Measurements from ENCODE around the gene RPTOR. TPM values are rescaled to one million over a fixed set of nuclear protein-coding genes. Genes with fewer than 3 reads are reported as not detected.

The RPTOR gene
- total RNA-seq, 1 donor from 2014 or later, result 66.7 TPM

- H3K36me3 Mint-ChIP-seq (ENCODE audit: low read depth), result peaks cover 31% of the 10 kb centered on the region
- peaks cover 60% of the 10 kb centered on the region for H3K4me1 Mint-ChIP-seq (ENCODE audit: low read depth)
- H3K27ac Mint-ChIP-seq, result peak overlapping the region; percentile 5
- H3K4me3 Mint-ChIP-seq, result no peak overlapping the region
- intact Hi-C loops (cut with micrococcal nuclease), result no loop called here
- H3K27me3 Mint-ChIP-seq (ENCODE audit: insufficient read depth), result no peaks in the 10 kb centered on the region
- H3K9me3 Mint-ChIP-seq, result no peaks in the 10 kb centered on the region
- no peak for DNase-seq (ENCODE audit: low spot score)
Observed at GRCh38 chr17:80682372-80682771, 137.7 kb downstream of the RPTOR start.

- Mint-ChIP-seq H3K27ac (no peak overlapping the region), H3K4me3 (no peak overlapping the region), H3K27me3 (ENCODE audit: insufficient read depth) (no peaks in the 10 kb centered on the region), H3K36me3 (ENCODE audit: low read depth) (peaks cover 27% of the 10 kb centered on the region), H3K4me1 (ENCODE audit: low read depth) (peaks cover 53% of the 10 kb centered on the region), H3K9me3 (no peaks in the 10 kb centered on the region)
- intact Hi-C loops (cut with micrococcal nuclease), result no loop called here
- no peak for DNase-seq (ENCODE audit: low spot score)
Observed at GRCh38 chr17:80683625-80684104, 139.0 kb downstream of the RPTOR start.

- intact Hi-C loops (cut with micrococcal nuclease), result no loop called here
- Mint-ChIP-seq H3K27ac (peak overlapping the region; percentile 31), H3K9me3 (no peaks in the 10 kb centered on the region), H3K4me3 (no peak overlapping the region), H3K27me3 (ENCODE audit: insufficient read depth) (no peaks in the 10 kb centered on the region), H3K4me1 (ENCODE audit: low read depth) (peaks cover 51% of the 10 kb centered on the region), H3K36me3 (ENCODE audit: low read depth) (peaks cover 32% of the 10 kb centered on the region)
- DNase-seq (ENCODE audit: low spot score), result no peak
Observed at GRCh38 chr17:80687839-80688238, 143.2 kb downstream of the RPTOR start.

GRCh38 chr17:80689129-80689619, 144.5 kb downstream of the RPTOR start:
- Mint-ChIP-seq H3K4me1 (ENCODE audit: low read depth) (peaks cover 42% of the 10 kb centered on the region), H3K4me3 (no peak overlapping the region), H3K27ac (no peak overlapping the region), H3K27me3 (ENCODE audit: insufficient read depth) (no peaks in the 10 kb centered on the region), H3K36me3 (ENCODE audit: low read depth) (peaks cover 26% of the 10 kb centered on the region), H3K9me3 (no peaks in the 10 kb centered on the region)
- DNase-seq (ENCODE audit: low spot score), result no peak
- intact Hi-C loops (cut with micrococcal nuclease), result no loop called here

GRCh38 chr17:80691784-80692183, 147.1 kb downstream of the RPTOR start:
- Mint-ChIP-seq H3K27me3 (ENCODE audit: insufficient read depth) (no peaks in the 10 kb centered on the region), H3K27ac (no peak overlapping the region), H3K4me1 (ENCODE audit: low read depth) (peaks cover 64% of the 10 kb centered on the region), H3K9me3 (no peaks in the 10 kb centered on the region), H3K4me3 (no peak overlapping the region), H3K36me3 (ENCODE audit: low read depth) (peaks cover 18% of the 10 kb centered on the region)
- intact Hi-C loops (cut with micrococcal nuclease), result no loop called here
- no peak for DNase-seq (ENCODE audit: low spot score)

GRCh38 chr17:80692931-80693467, 148.4 kb downstream of the RPTOR start:
- intact Hi-C loops (cut with micrococcal nuclease), result no loop called here
- H3K4me1 Mint-ChIP-seq (ENCODE audit: low read depth), result peaks cover 68% of the 10 kb centered on the region
- peaks cover 18% of the 10 kb centered on the region for H3K36me3 Mint-ChIP-seq (ENCODE audit: low read depth)
- no peak overlapping the region for H3K4me3 Mint-ChIP-seq
- no peaks in the 10 kb centered on the region for H3K27me3 Mint-ChIP-seq (ENCODE audit: insufficient read depth)
- H3K27ac Mint-ChIP-seq, result no peak overlapping the region
- DNase-seq (ENCODE audit: low spot score), result no peak
- H3K9me3 Mint-ChIP-seq, result no peaks in the 10 kb centered on the region

- peaks cover 64% of the 10 kb centered on the region for H3K4me1 Mint-ChIP-seq (ENCODE audit: low read depth)
Observed at GRCh38 chr17:80693511-80693910, 148.9 kb downstream of the RPTOR start.

GRCh38 chr17:80694085-80694991, 149.7 kb downstream of the RPTOR start:
- Mint-ChIP-seq H3K4me1 (ENCODE audit: low read depth) (peaks cover 61% of the 10 kb centered on the region), H3K36me3 (ENCODE audit: low read depth) (peaks cover 12% of the 10 kb centered on the region), H3K27me3 (ENCODE audit: insufficient read depth) (no peaks in the 10 kb centered on the region), H3K27ac (peak overlapping the region; percentile 26), H3K9me3 (no peaks in the 10 kb centered on the region), H3K4me3 (no peak overlapping the region)
- DNase-seq (ENCODE audit: low spot score), result no peak
- intact Hi-C loops (cut with micrococcal nuclease), result no loop called here

More at GRCh38 chr17:80693511-80693910, 148.9 kb downstream of the RPTOR start:
- H3K27ac Mint-ChIP-seq, result no peak overlapping the region
- no peaks in the 10 kb centered on the region for H3K27me3 Mint-ChIP-seq (ENCODE audit: insufficient read depth)
- no peaks in the 10 kb centered on the region for H3K9me3 Mint-ChIP-seq
- H3K36me3 Mint-ChIP-seq (ENCODE audit: low read depth), result peaks cover 15% of the 10 kb centered on the region
- intact Hi-C loops (cut with micrococcal nuclease), result no loop called here
- no peak for DNase-seq (ENCODE audit: low spot score)
- no peak overlapping the region for H3K4me3 Mint-ChIP-seq

GRCh38 chr17:80694992-80695912, 150.6 kb downstream of the RPTOR start:
- intact Hi-C loops (cut with micrococcal nuclease), result no loop called here
- no peaks in the 10 kb centered on the region for H3K27me3 Mint-ChIP-seq (ENCODE audit: insufficient read depth)
- H3K9me3 Mint-ChIP-seq, result peaks cover 6% of the 10 kb centered on the region
- H3K4me1 Mint-ChIP-seq (ENCODE audit: low read depth), result peaks cover 58% of the 10 kb centered on the region
- no peak for DNase-seq (ENCODE audit: low spot score)
- peaks cover 15% of the 10 kb centered on the region for H3K36me3 Mint-ChIP-seq (ENCODE audit: low read depth)
- H3K4me3 Mint-ChIP-seq, result no peak overlapping the region
- H3K27ac Mint-ChIP-seq, result peak overlapping the region; percentile 65

GRCh38 chr17:80695979-80696378, 151.3 kb downstream of the RPTOR start:
- peak overlapping the region; percentile 65 for H3K27ac Mint-ChIP-seq
- peaks cover 21% of the 10 kb centered on the region for H3K36me3 Mint-ChIP-seq (ENCODE audit: low read depth)
- intact Hi-C loops (cut with micrococcal nuclease), result no loop called here
- H3K4me3 Mint-ChIP-seq, result no peak overlapping the region
- H3K4me1 Mint-ChIP-seq (ENCODE audit: low read depth), result peaks cover 55% of the 10 kb centered on the region
- no peaks in the 10 kb centered on the region for H3K27me3 Mint-ChIP-seq (ENCODE audit: insufficient read depth)
- peaks cover 12% of the 10 kb centered on the region for H3K9me3 Mint-ChIP-seq
- no peak for DNase-seq (ENCODE audit: low spot score)

GRCh38 chr17:80696456-80696855, 151.8 kb downstream of the RPTOR start:
- Mint-ChIP-seq H3K4me3 (no peak overlapping the region), H3K27me3 (ENCODE audit: insufficient read depth) (no peaks in the 10 kb centered on the region), H3K27ac (no peak overlapping the region), H3K36me3 (ENCODE audit: low read depth) (peaks cover 21% of the 10 kb centered on the region), H3K9me3 (peaks cover 12% of the 10 kb centered on the region), H3K4me1 (ENCODE audit: low read depth) (peaks cover 51% of the 10 kb centered on the region)
- intact Hi-C loops (cut with micrococcal nuclease), result no loop called here
- no peak for DNase-seq (ENCODE audit: low spot score)

- peaks cover 22% of the 10 kb centered on the region for H3K36me3 Mint-ChIP-seq (ENCODE audit: low read depth)
- H3K4me3 Mint-ChIP-seq, result no peak overlapping the region
- H3K27ac Mint-ChIP-seq, result no peak overlapping the region
- no peak for DNase-seq (ENCODE audit: low spot score)
- peaks cover 12% of the 10 kb centered on the region for H3K9me3 Mint-ChIP-seq
- H3K27me3 Mint-ChIP-seq (ENCODE audit: insufficient read depth), result no peaks in the 10 kb centered on the region
- H3K4me1 Mint-ChIP-seq (ENCODE audit: low read depth), result peaks cover 50% of the 10 kb centered on the region
- intact Hi-C loops (cut with micrococcal nuclease), result no loop called here
Observed at GRCh38 chr17:80696964-80697363, 152.3 kb downstream of the RPTOR start.

Measured in activated T-helper 1 cell treated with anti-CD3 and anti-CD28 coated beads, Interleukin-12 subunit alpha, Interleukin-12 subunit beta, Interleukin-2, Interleukin-4 antibody, amounts not matched to agents 30 ng/mL and 10 ng/mL and 1 ng/mL, durations not matched to agents 14 hours and 24 hours and 36 hours (primary cell).